KMS-11 (cell line): ENCODE results near the gene CCDC127.
"Not testable (repeated sequence)": the region's sequence is repeated elsewhere in the genome, so short reads cannot be mapped to it uniquely, and the experiment has no call there.

ENCODE experiments used
- H2AFZ ChIP-seq: fragments of 200-600 bp; sonication (generic); 2 replicates; pipeline ENCODE4 v1.6.1; 2016; ENCODE audit warnings: antibody characterized with exemption, mixed run types, low read depth
- H3K27ac ChIP-seq: fragments of 200-600 bp; sonication (generic); 2 replicates; pipeline ENCODE4 v1.6.1; 2016; ENCODE audit warnings: mild to moderate bottlenecking, mixed run types
- H3K27me3 ChIP-seq: fragments of 200-600 bp; sonication (generic); 2 replicates; pipeline ENCODE4 v1.6.1; 2017; ENCODE audit warnings: mild to moderate bottlenecking, low read depth, mixed run types, moderate library complexity; ENCODE audit not compliant: insufficient read depth
- H3K36me3 ChIP-seq: fragments of 200-600 bp; sonication (generic); 2 replicates; pipeline ENCODE4 v1.6.1; 2017; ENCODE audit warnings: mild to moderate bottlenecking, mixed run types; ENCODE audit not compliant: insufficient read depth
- H3K4me1 ChIP-seq: fragments of 200-600 bp; sonication (generic); 2 replicates; pipeline ENCODE4 v1.6.1; 2016; ENCODE audit warnings: mild to moderate bottlenecking, low read depth, mixed run types; ENCODE audit not compliant: poor library complexity, severe bottlenecking
- H3K4me2 ChIP-seq: fragments of 200-600 bp; sonication (generic); 2 replicates; pipeline ENCODE4 v1.7.0; 2016; ENCODE audit warnings: mild to moderate bottlenecking, mixed run types
- H3K4me3 ChIP-seq: fragments of 200-600 bp; sonication (generic); IDR thresholded peaks from 2 replicates; pipeline ENCODE4 v1.6.1; 2017; ENCODE audit warnings: low read depth, low read length, mixed read lengths; ENCODE audit not compliant: insufficient read depth
- H3K79me2 ChIP-seq: fragments of 200-600 bp; sonication (generic); 2 replicates; pipeline ENCODE4 v1.6.1; 2016; ENCODE audit warnings: low read depth, mixed run types; ENCODE audit not compliant: insufficient read depth
- H3K9ac ChIP-seq: fragments of 200-600 bp; sonication (generic); 2 replicates; pipeline ENCODE4 v1.6.1; 2016; ENCODE audit warnings: mild to moderate bottlenecking, mixed run types
- H4K20me1 ChIP-seq: fragments of 200-600 bp; sonication (generic); 2 replicates; pipeline ENCODE4 v1.6.1; 2016; ENCODE audit warnings: mild to moderate bottlenecking, mixed run types; ENCODE audit not compliant: insufficient read depth
- CTCF ChIP-seq: fragments of 200-600 bp; sonication (generic); conservative IDR thresholded peaks from 2 replicates; pipeline ENCODE4 v1.6.1; 2017; ENCODE audit warnings: low read depth, mild to moderate bottlenecking, antibody characterized with exemption, low read length, moderate library complexity, mixed read lengths

The CCDC127 gene

GRCh38 chr5:167511-167910, 50.4 kb downstream of the CCDC127 start:
- Histone ChIP-seq H3K27me3 (no peaks in the 10 kb centered on the region), H3K9ac (no peak overlapping the region), H3K27ac (no peak overlapping the region), H3K36me3 (no peaks in the 10 kb centered on the region), H3K79me2 (no peaks in the 10 kb centered on the region), H3K4me1 (no peaks in the 10 kb centered on the region), H3K4me2 (no peak overlapping the region), H4K20me1 (no peaks in the 10 kb centered on the region), H2AFZ (no peak overlapping the region), H3K4me3 (no peak overlapping the region)
- no peak for TF ChIP-seq CTCF

GRCh38 chr5:166441-167372, 51.2 kb downstream of the CCDC127 start:
- H3K4me2 ChIP-seq = no peak overlapping the region
- H2AFZ ChIP-seq = no peak overlapping the region
- H3K36me3 ChIP-seq = no peaks in the 10 kb centered on the region
- H3K27ac ChIP-seq = no peak overlapping the region
- no peaks in the 10 kb centered on the region for H3K4me1 ChIP-seq
- H4K20me1 ChIP-seq = no peaks in the 10 kb centered on the region
- H3K79me2 ChIP-seq = no peaks in the 10 kb centered on the region
- TF ChIP-seq CTCF = no peak
- no peak overlapping the region for H3K4me3 ChIP-seq
- H3K27me3 ChIP-seq = no peaks in the 10 kb centered on the region
- H3K9ac ChIP-seq = no peak overlapping the region

GRCh38 chr5:164783-165182, 53.2 kb downstream of the CCDC127 start:
- H2AFZ ChIP-seq, H3K36me3 ChIP-seq, H3K9ac ChIP-seq, H3K4me1 ChIP-seq, H3K27me3 ChIP-seq, H3K4me2 ChIP-seq, H3K27ac ChIP-seq, H4K20me1 ChIP-seq, H3K79me2 ChIP-seq, H3K4me3 ChIP-seq: not testable (repeated sequence)

GRCh38 chr5:164244-164643, 53.7 kb downstream of the CCDC127 start:
- Histone ChIP-seq H2AFZ (no peak overlapping the region), H4K20me1 (no peaks in the 10 kb centered on the region), H3K36me3 (no peaks in the 10 kb centered on the region), H3K4me3 (no peak overlapping the region), H3K27ac (no peak overlapping the region), H3K9ac (no peak overlapping the region), H3K4me1 (no peaks in the 10 kb centered on the region), H3K27me3 (no peaks in the 10 kb centered on the region), H3K4me2 (no peak overlapping the region), H3K79me2 (no peaks in the 10 kb centered on the region)
- TF ChIP-seq CTCF = no peak

- H3K4me2 ChIP-seq = no peak overlapping the region
- no peak overlapping the region for H3K27ac ChIP-seq
- no peak overlapping the region for H3K9ac ChIP-seq
- H3K36me3 ChIP-seq = no peaks in the 10 kb centered on the region
- no peaks in the 10 kb centered on the region for H3K4me1 ChIP-seq
- no peak for TF ChIP-seq CTCF
- H4K20me1 ChIP-seq = no peaks in the 10 kb centered on the region
- H2AFZ ChIP-seq = no peak overlapping the region
- no peaks in the 10 kb centered on the region for H3K79me2 ChIP-seq
- no peaks in the 10 kb centered on the region for H3K27me3 ChIP-seq
- H3K4me3 ChIP-seq = no peak overlapping the region
Observed at GRCh38 chr5:163841-164240, 54.1 kb downstream of the CCDC127 start.
